ENCODE results near the gene CCDC197.

CCDC197 gene

GRCh38 chr14:93997082-93997481 lies at the start of gene CCDC197:
Gene CCDC197, plus strand, starts transcription at chr14:93997301. Its CDS starts 831 bp downstream, at chr14:93998132.
- DNase-seq (ENCODE audit: low read depth in 4 of 4, low spot score in 1 of 4): no peak

DNA sequence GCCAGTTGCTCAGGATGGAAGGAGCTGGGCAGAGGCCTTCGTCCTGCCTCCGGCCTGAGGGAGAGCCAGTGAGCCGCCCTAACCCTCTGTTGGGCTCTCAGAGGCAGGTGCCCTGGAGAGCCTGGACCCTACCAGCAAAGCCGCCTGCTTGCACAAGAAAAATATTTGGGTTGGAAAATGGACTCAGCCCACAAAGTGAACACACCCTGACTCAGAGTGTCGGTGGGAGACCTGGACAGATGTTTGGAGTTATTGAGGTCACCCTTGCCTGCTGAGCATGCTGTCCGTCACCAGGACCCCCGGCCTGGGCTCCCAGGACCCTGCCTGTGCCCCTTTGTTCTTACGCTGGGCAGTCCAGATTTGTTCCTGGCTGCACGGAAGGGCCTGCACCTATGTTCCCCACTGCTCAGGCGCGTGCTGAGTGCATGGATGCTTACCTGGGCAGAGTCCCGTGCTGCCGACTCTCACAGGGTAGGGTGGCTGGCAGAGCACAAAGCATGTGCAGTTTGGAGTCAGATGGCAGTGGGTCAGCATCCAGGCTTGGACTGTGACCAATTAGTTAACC lies 47.5 kb upstream of the CCDC197 start:
- DNase-seq (ENCODE audit: low read depth in 4 of 4, low spot score in 1 of 4): no peak

DNA sequence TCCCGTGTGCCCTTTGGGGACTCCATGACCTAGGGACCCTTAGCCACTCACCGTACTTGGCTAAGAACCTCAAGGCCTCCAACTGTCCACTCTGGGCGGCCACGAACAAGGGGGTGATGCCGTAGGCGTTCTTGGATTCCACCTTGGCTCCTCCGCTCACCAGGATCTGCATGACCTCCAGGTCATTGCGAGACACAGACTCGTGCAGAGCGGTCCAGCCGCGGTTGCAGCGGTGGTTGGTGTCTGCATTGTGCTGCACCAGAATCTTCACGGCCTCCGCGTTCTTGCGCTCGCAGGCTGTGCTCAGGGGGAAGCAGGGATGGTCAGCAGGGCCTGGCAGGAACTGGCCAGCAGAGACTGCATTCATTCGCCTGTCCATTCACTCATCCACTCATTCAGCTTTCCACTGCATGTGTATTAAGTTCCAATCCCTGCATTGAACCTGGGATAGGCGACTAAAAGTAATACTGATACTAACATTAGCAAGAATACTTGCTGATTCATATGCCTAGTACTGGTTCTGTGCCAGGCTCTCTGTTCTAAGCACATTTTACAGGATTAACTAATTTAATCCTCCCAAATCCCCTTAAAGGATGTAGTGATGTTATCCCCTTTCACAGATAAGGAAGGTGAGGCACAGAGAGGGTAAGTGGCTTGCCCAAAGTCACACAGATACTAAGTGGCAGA lies 46.0 kb upstream of the CCDC197 start:
- no peak for DNase-seq (ENCODE audit: low read depth in 4 of 4, low spot score in 1 of 4)

DNA sequence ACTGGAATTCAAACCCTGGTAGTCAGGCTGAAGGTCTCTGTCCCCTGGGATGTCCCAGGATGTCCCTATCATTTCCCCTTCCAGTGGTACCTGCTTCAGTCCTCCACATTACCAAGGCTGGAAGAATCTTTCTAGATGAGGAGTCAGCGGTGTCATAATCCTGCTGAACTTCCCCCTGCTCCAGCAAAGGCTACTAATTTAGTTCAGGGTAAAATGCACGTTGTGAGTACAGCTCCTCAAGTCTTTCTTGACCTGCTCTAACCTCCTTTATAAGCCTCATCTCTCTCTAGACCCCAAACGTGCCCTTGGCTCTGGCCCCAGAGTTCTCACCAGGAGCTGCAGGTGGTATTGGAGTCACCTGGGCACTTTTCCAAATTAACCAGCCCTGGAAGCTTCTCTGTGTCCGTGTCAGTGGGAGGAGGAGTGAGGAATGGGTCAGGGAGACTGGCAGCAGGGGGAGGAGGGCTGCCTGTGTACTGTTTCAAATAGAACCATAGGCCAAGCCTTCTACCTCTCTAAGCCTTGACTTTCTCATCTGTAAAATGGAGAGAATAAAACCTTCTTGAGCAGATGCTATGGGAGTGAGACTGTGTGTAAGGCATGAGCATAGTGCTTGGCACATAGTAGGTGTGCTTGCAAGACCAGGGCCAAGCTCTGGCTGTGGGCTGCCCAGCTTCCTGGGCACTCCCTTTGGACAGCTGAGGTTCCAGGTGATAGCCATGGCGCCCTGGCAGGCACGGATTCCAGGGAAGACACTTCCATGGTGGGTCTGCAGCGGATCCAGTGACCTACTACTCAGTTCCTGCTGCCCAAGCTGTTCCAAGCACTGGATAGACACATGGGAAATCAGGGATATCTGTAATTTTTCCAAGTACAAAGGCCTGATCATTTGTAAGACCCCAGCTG lies 45.2 kb upstream of the CCDC197 start:
- no peak for DNase-seq (ENCODE audit: low read depth in 4 of 4, low spot score in 1 of 4)

DNA sequence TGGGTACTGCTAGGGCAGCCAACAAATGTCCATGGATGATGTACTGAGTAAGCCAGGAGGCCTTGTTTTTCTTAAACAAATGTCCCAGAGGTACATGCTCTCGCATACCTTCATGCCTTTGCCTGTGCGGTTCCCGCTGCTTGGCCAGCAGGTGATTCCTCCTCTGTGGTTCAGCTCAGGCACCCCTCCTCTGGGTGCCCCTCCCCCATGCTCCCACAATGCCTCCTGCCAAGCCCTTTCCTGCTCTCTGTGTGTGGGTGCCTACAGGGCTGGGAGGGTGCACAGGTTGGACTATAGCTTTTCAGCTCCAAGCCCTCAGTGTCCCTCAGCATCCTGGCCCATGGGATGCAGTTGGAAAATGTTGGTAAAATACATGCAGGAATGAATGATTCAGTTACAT lies 44.3 kb upstream of the CCDC197 start:
- no peak for DNase-seq (ENCODE audit: low read depth in 4 of 4, low spot score in 1 of 4)

- DNase-seq (ENCODE audit: low read depth in 4 of 4, low spot score in 1 of 4): no peak
Observed at GRCh38 chr14:93953263-93953662, 43.8 kb upstream of the CCDC197 start.

DNA sequence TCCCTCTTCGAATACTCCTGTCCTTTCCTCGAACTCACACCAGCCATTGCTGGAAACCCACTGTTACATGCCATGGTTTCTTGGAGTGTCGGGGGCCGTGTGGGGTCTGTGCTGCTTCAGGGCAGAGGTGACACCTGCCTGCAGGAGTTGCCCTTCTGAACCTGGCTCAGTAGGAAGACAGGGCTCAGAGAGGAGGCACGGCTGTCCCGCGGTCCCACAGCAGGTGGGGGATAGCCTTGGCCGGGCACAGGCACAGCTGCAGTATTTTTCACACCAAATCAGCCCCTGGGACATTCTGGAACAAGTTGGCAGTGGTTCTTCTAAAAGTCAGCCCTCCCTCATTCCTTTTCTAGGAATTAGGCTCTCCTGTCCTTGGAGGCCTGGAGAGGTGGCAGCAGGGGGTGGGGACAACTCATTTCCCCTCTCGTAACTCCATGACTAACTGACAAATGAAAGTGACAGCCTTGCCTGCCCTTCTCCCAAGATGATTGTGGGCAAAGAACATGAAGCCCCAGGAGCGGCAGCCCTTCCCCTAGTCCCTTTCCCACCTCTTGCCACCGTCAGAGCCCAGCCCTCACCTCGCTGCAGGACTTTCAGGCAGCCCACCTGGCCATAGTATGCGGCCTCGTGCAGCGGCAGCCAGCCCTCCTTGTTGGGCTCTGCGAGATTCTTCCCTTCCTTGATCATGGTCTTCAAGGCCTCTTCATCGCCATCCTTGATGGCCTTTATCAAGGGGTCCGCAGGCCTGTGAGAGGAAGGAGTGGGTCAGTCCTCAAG lies 43.2 kb upstream of the CCDC197 start:
- DNase-seq (ENCODE audit: low read depth in 4 of 4, low spot score in 1 of 4): no peak

DNA sequence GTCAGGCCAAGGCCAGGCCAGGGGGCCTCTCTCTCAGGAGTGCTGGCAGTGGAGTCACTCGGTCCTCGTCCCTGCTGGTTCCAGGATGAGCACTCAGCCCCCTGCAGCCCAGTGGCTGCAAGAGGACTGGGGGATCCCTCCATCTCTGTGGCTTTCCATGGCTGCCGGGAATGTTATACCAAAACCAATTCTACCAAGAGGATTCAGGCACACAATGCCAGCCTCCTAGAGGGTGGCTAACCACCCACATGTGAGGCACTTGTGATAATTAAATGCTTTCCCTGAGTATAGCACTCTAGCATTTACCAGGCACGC lies 42.6 kb upstream of the CCDC197 start:
- DNase-seq (ENCODE audit: low read depth in 4 of 4, low spot score in 1 of 4): no peak

DNA sequence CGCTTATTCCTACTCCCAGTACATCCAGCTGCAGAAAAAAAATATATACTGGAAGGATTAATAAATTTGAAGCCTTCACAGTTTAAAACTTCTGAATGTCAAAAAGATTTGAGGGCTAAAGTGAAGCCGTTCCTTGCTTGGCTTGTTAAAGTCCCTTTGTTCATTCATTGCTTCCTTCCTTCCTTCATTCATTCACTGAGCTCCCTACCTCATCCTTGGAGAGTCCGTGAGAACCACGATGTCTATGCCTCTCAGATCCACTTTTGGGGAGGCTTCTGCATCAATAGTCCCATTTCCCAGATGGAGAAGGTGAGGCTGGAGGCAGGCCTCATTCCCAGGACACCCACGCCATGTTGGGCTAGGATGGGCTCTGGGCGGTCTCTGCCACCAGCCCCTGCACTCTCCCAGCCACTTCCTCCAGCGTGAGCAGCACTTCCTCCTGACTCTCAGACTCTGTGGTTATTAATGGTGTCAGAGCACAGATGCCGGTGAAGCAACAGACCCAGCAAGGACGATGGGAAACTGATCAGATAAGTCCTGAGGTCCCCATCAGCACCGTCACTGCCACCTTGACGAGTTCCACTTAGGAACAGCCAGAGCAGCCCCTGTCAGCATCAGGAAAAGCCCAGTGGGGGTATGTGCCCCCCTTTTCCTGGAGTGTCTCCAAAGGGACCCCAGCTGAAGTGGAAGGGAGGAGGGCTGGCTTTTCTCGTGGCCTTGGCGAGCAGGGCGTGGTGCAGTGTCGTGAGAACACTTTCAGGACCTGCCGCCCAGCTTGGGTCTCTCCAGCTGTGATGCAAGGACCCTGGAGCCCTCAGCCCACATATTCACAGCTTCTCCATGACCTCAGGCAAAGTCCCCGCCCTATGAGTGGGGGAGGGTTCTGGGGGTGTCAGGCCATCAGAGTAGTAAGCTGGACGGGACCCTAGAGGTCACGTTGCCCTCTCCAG lies 41.9 kb upstream of the CCDC197 start:
- no peak for DNase-seq (ENCODE audit: low read depth in 4 of 4, low spot score in 1 of 4)

DNA sequence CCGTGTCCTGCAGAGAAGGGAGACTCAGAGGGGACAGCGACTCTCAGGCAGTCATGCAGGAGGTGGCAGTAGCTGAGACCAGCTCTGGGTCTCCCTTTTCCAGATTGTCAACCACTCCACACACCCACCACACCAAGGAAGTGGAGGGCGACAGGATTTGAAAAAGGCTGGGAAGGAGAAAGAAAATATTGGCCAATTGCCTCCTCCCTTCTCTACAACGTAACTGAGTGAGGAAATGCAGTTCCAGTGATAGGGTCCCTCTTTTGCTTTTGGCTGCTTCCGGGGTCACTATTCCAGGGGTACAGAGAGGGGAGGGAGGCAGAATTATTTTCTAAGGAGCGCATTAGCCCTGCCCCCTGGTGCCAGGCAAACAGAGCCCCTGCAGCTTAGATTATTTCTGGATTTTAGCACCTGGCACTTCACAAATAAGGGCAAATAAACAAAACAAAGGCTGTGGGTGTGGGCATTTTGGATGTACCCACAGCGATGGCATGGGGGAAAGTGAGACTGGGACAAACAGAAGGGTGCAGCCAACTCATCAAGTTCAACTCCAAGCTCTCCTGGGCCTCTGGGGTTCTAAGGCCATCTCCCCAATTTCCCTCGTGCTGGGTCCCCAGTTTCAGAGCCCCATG lies 41.1 kb upstream of the CCDC197 start:
- DNase-seq (ENCODE audit: low read depth in 4 of 4, low spot score in 1 of 4): no peak

- no peak for DNase-seq (ENCODE audit: low read depth in 4 of 4, low spot score in 1 of 4)
Observed at GRCh38 chr14:93956514-93957332, 40.4 kb upstream of the CCDC197 start.

DNA sequence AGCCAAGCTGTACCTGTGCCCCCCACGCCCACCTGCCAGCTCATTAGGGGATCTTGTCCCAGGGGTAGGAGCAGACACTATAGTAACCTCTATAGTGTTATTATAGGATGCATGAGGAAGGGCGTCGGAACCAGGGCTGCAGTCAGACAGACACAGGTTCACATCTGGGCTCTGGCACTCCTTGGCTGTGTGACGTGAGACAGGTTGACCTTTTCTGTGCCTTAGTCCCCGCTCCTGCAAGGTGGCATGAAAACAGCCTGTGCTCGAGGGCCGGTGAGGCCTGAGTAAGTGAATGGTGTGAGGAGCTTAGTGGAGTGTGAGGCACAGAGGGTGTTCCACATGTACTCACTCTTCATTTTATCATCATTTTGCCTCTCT lies 39.8 kb upstream of the CCDC197 start:
- DNase-seq (ENCODE audit: low read depth in 4 of 4, low spot score in 1 of 4): no peak

- no peak for DNase-seq (ENCODE audit: low read depth in 4 of 4, low spot score in 1 of 4)
Observed at GRCh38 chr14:93957751-93958566, 39.1 kb upstream of the CCDC197 start.

- no peak for DNase-seq (ENCODE audit: low read depth in 4 of 4, low spot score in 1 of 4)
Observed at GRCh38 chr14:93958567-93959238, 38.4 kb upstream of the CCDC197 start.

DNA sequence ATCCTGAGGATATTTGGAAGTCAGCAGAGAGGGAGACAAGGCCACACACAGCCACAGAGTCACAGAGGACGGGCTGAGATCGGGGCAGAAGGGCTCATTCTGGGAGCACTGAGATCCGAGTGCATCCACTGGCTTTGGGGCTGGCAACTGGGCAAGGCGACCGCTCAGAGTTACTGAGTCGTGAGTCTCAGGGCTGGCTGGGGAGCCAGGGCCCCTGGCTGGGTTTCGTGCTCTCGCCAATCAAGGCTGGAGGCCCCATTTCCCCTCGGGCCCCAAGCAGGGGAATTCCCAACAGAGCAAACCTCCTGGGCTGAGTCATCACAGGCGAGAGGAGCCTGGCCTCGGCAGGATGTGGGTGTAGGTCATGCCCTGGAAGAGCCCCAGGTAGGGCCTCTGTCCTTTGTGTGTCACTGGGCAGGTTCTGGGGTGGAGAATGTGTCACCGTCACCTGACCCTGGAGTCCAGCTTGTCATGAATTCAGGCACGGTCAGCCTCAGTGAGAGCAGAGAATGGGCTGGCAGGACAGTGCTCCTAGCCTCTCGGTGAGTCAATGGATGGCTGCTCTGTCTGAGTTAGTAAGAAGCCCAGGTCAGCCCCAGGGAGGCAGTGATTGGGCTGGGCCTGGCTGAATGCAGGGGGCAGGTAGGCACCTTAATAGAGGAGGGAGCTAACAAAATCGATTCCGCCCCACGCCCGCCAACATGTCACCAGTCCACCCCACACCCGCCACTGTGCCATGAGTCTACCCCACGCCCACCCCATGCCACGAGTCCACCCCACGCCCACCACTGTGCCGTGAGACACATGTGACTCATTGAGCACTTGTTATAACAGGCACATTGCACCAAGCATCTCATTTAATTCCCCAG lies 37.6 kb upstream of the CCDC197 start:
- peak; percentile 71 to 93 (median 84) for DNase-seq (ENCODE audit: low read depth in 4 of 4, low spot score in 1 of 4)

- no peak for DNase-seq (ENCODE audit: low read depth in 4 of 4, low spot score in 1 of 4)
Observed at GRCh38 chr14:93960108-93960475, 37.0 kb upstream of the CCDC197 start.
